ENCODE results near the gene SEPTIN12. TPM values are rescaled to one million over a fixed set of nuclear protein-coding genes. Genes with fewer than 3 reads are reported as not detected.

SEPTIN12 gene, protein sequence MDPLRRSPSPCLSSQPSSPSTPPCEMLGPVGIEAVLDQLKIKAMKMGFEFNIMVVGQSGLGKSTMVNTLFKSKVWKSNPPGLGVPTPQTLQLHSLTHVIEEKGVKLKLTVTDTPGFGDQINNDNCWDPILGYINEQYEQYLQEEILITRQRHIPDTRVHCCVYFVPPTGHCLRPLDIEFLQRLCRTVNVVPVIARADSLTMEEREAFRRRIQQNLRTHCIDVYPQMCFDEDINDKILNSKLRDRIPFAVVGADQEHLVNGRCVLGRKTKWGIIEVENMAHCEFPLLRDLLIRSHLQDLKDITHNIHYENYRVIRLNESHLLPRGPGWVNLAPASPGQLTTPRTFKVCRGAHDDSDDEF
- total RNA-seq: not detected

- DNase-seq: no peak
These were observed at the start of gene SEPTIN12 for GRCh38 chr16:4787627-4788482. Gene SEPTIN12 (minus strand): TSS chr16:4788345. CDS start chr16:4787645, 700 bp downstream.

GRCh38 chr16:4836727-4837126 is 48.6 kb upstream of the SEPTIN12 start:
- DNase-seq: no peak

DNA sequence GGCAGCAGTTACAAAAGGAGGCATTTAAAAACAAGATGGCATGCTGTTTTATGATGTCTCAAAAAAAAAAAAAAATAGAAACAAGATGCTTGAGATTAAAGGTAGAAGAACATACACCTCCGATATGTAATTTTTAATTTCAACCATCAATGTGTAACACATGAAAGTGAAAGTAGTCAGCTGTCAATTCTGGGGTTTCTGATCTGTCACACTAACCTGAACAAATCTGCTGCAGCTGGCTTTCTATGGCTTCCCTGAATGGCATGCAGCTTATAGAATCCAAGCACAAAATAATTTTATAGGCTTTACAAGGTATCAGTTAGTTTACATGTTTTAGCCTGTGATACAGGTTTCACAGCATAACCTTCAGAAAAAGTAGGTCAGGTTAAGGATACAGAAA is 45.4 kb upstream of the SEPTIN12 start:
- no peak for DNase-seq

GRCh38 chr16:4832698-4833343 is 44.7 kb upstream of the SEPTIN12 start:
- DNase-seq: no peak

- DNase-seq: no peak
These were observed 43.5 kb upstream of the SEPTIN12 start for GRCh38 chr16:4831616-4832015.

- no peak for DNase-seq
These were observed 42.3 kb upstream of the SEPTIN12 start for GRCh38 chr16:4830408-4830807.

DNA sequence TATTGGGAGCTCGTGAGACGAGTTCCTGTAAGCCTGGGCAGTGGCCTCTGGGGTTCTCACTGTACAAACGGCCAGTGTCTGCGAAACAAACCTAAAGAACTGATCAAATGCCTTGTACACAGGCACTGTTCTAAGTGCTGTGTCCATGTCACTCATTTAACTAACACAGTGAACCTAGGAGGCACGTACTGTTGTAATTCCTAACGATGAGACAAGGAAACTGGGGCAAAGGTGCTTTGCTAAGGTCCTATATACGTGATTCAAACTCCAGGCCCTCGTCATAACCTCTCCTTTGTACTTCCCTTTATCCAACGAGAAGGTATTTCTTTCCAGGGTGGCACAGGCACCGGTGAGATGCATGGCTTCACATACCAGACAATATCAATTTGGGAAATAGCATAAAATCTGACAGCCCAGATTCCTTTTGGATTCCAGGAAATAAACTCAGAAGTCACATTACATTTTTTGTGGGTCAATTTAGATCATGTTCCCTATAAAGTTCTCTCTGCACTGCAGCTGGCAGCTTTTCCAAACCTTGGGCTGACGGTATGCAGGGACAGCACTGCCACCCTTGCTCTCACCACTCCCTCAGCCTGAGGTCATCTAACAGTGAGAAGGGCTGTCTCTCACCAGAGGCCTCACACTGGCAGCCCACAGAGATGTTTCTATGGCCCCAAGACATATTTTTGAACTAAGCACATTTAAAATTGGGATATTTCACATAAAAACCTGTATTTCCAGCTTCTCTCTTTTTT is 40.6 kb upstream of the SEPTIN12 start:
- no peak for DNase-seq

DNA sequence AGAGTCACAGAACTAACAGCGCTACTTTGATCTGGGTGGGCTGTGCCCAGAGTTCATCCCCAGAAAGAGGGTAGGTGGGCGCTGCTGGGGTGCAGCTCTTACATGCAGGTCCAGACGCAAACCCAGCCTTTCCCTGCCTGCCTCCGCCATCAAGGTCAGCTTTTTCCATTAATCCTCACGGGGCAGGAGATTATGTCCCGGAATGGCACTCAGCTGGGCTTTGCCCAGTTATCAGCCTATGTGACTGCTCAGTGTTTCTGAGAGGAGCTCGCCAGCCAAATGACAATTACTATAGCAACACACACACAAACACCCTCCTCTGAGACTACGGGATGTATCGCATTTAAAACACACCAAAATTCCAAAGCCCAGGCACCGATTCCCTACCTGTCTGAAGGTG is 38.8 kb upstream of the SEPTIN12 start:
- DNase-seq: no peak

- no peak for DNase-seq
These were observed 38.4 kb upstream of the SEPTIN12 start for GRCh38 chr16:4826526-4826925.

- no peak for DNase-seq
These were observed 37.1 kb upstream of the SEPTIN12 start for GRCh38 chr16:4825196-4825595.

GRCh38 chr16:4820652-4821051 is 32.5 kb upstream of the SEPTIN12 start:
- DNase-seq: no peak

DNA sequence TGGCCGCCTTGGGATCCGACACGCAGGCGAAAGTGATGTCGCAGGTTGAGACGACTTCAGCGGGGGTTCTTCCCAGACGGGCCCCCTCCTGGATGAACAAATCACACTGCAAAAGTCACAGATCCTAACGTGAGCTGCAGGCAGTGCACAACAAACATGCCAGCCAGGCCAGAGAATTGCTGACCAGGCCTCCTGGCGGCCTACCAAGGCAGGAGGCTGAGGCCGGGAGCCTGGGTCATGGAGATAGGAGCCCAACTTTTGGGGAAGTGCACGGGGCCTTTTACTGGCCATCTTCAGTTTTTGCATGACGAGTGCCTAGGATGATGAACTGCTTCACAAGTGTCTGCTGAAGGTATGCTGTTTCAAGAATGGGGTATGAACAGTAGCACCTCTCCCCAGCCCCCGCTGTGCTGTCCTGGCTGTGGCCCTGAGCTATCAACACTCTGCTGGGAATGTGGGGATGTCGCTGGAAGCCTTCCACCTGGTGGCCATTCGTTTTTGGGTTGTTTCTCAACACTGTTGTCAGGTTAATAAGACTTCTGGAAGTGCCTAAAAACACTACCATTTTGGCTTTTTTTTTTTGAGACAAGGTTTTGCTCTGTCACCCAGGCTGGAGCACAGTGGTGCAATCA is 26.5 kb upstream of the SEPTIN12 start:
- DNase-seq: no peak

DNA sequence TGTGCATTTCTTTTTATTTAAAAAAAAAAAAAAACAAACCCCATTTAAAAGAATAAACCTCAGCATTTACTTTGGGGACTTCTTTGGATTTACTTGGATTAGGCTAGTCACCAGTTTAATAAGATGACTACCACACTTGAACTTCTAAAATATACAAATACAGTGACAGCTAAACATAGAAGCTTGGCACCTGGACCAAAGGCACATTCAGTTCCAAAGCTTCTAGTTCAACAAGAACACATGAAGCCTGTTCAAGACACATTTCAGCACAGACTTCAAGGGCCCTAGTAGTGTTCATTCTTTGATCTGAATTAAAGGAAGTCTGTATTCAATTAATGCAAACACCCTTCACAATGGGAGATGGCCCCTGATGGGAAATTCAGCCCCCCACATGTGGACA is 25.9 kb upstream of the SEPTIN12 start:
- no peak for DNase-seq

DNA sequence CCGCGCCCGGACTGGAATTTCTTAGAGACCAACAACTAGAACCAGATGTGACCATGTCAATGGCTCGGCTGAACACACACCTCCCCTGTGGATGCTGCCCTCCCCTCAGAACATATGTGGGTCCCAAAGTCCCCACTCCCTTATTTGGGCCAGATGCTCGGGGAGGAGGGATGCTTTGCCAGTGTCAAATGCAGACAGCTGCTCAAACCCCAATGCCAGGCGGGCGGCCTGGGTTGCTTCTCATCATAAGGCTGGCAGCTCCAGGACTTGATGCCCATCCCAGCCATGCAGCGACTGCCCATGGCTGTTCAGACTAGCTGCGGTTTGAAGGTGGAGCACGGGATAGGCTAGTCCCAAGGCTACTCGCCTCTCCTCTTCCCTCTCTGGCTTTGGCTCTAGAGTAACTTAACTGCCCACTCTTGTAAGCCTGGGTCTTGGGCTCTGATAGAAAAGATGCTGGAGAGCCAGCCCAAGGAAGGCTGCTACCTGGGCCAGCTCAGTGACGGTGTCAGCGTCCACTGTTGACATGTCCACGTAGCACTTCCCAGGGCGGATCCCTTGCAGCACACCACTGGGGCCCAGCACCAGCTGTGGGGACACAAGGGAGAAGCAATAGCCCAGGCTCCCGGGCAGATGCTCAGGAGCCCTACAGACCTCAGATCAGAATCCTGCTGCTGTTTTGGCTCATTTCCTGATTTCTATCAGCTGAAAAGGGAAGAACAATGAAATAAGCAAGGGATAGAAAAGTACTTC is 25.3 kb upstream of the SEPTIN12 start:
- DNase-seq: no peak

DNA sequence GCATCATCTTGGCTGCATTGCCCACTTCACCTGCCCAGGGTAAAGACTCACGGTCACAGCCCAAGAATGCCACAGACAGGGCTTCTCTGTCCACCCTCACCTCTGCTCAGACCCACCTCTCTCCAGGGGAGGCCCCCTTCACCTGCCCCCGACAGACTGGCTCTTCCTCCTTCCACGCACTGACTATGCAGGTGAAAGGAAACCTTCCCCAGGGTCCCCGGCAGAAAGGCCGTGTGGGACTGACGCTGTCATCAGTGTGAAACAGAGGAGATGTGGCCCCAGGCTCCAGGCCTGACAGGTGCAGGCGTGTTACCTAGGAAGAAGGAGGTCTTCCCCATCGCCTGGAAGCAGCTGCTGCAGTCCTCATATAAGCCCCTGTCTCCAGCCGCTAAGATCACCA is 23.6 kb upstream of the SEPTIN12 start:
- no peak for DNase-seq

GRCh38 chr16:4811242-4811641 is 23.1 kb upstream of the SEPTIN12 start:
- DNase-seq: no peak

GRCh38 chr16:4806280-4806679 is 18.1 kb upstream of the SEPTIN12 start:
- no peak for DNase-seq

GRCh38 chr16:4805231-4805630 is 17.1 kb upstream of the SEPTIN12 start:
- DNase-seq: no peak

- DNase-seq: no peak
These were observed 16.0 kb upstream of the SEPTIN12 start for GRCh38 chr16:4803898-4804762.

DNA sequence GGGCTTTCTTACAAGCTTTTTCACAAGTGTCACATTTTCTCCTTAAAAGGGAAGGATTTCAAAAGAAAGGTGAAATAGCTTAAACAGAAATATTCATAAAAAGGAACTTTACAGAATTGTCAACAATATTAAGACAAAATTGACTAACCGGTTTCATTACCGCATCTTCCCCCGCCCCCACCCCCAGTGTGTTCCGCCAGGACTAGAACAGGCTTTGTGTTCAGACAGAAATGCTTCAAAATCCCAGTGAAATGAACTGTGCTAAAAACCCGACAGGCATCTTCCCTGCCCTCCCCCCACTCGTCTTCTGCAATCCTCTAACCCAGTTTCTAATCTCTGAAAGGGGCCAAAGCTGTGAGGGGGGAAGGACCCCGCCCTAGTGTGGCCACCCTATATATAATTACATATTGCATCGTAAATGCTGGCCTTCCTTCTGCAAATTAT is 15.3 kb upstream of the SEPTIN12 start:
- DNase-seq: no peak
